HEK293 (cell line): ENCODE results near the gene FHDC1.

Experiments used
- CTCF ChIA-PET: fragments of 350-600 bp; formaldehyde crosslinking; extraction: SDS; loops from one replicate; lab custom pipeline; 2021; ENCODE audit warnings: antibody characterized with exemption; lab: Yijun Ruan, JAX
- POLR2A ChIA-PET: fragments of 300-600 bp; formaldehyde crosslinking; extraction: SDS; loops from one replicate; lab custom pipeline; 2020; ENCODE audit warnings: antibody characterized with exemption, inconsistent platforms; lab: Yijun Ruan, JAX
- H3K27ac ChIP-seq: fragments of 200-500 bp; sonication (Bioruptor generic); 2 replicates; pipeline ENCODE4 v1.5.1; 2014; ENCODE audit warnings: low read depth, low read length, control low read depth, inconsistent platforms; ENCODE audit errors: extremely low read depth
- H3K36me3 ChIP-seq, 2 experiments: fragments of 200-500 bp in 1 of 2; sonication (Bioruptor generic) in 1 of 2; 1 replicate in 1 of 2; 2 replicates in 1 of 2; pipeline ENCODE4 v1.5.1; 2014 to 2017; ENCODE audit warnings: inconsistent platforms in 2 of 2, low read length in 2 of 2; ENCODE audit not compliant: control insufficient read depth in 2 of 2, insufficient read depth in 1 of 2
- H3K4me1 ChIP-seq: fragments of 200-500 bp; sonication (Bioruptor generic); 2 replicates; pipeline ENCODE4 v1.5.1; 2014; ENCODE audit warnings: mild to moderate bottlenecking, low read length, inconsistent platforms; ENCODE audit not compliant: control insufficient read depth, insufficient read depth
- H3K4me3 ChIP-seq: 2 replicates; pipeline ENCODE4 v1.5.1; 2011; ENCODE audit warnings: low read depth, mild to moderate bottlenecking, control low read depth, low read length, moderate library complexity
- H3K9me3 ChIP-seq: fragments of 200-500 bp; sonication (Bioruptor generic); 2 replicates; pipeline ENCODE4 v1.5.1; 2014; ENCODE audit warnings: low read depth, low read length, inconsistent platforms; ENCODE audit not compliant: control insufficient read depth, insufficient read depth
- INSM2 ChIP-seq: fragments of 450-650 bp; formaldehyde crosslinking; IDR thresholded peaks from 2 replicates; pipeline ENCODE4 v1.5.1; 2016; ENCODE audit warnings: missing biosample characterization, missing genetic modification characterization
- OVOL3 ChIP-seq: fragments of 450-650 bp; formaldehyde crosslinking; IDR thresholded peaks from 2 replicates; pipeline ENCODE4 v1.5.1; 2016; ENCODE audit warnings: missing biosample characterization, missing genetic modification characterization
- ZNF148 ChIP-seq: fragments of 450-650 bp; formaldehyde crosslinking; IDR thresholded peaks from 2 replicates; pipeline ENCODE4 v1.5.0; 2017; ENCODE audit warnings: missing biosample characterization, missing genetic modification characterization, borderline replicate concordance
- ZNF175 ChIP-seq: fragments of 450-650 bp; formaldehyde crosslinking; IDR thresholded peaks from 2 replicates; pipeline ENCODE4 v1.5.1; 2016; ENCODE audit warnings: missing biosample characterization, missing genetic modification characterization
- ZNF18 ChIP-seq: fragments of 450-650 bp; formaldehyde crosslinking; IDR thresholded peaks from 2 replicates; pipeline ENCODE4 v1.5.1; 2016; ENCODE audit warnings: missing biosample characterization, missing genetic modification characterization
- ZNF23 ChIP-seq: fragments of 450-650 bp; formaldehyde crosslinking; IDR thresholded peaks from 2 replicates; pipeline ENCODE4 v1.5.1; 2016; ENCODE audit warnings: missing biosample characterization, missing genetic modification characterization, borderline replicate concordance
- ZNF426 ChIP-seq: fragments of 450-650 bp; formaldehyde crosslinking; IDR thresholded peaks from 2 replicates; pipeline ENCODE4 v1.5.1; 2017; ENCODE audit warnings: missing biosample characterization, missing genetic modification characterization, mild to moderate bottlenecking, inconsistent platforms, moderate library complexity
- ZNF510 ChIP-seq: fragments of 450-650 bp; formaldehyde crosslinking; IDR thresholded peaks from 2 replicates; pipeline ENCODE4 v1.5.1; 2018; ENCODE audit warnings: mild to moderate bottlenecking, missing genetic modification characterization, missing biosample characterization; ENCODE audit not compliant: insufficient replicate concordance
- ZNF513 ChIP-seq: fragments of 450-650 bp; IDR thresholded peaks from 2 replicates; pipeline ENCODE4 v1.5.1; 2018; ENCODE audit warnings: missing biosample characterization, missing genetic modification characterization
- ZNF623 ChIP-seq: fragments of 450-650 bp; formaldehyde crosslinking; IDR thresholded peaks from 2 replicates; pipeline ENCODE4 v1.5.1; 2016; ENCODE audit warnings: missing biosample characterization, missing genetic modification characterization
- ZNF677 ChIP-seq: fragments of 450-650 bp; IDR thresholded peaks from 2 replicates; pipeline ENCODE4 v1.5.0; 2018; ENCODE audit warnings: missing biosample characterization, mild to moderate bottlenecking, missing genetic modification characterization, moderate library complexity
- ZNF747 ChIP-seq: fragments of 450-650 bp; formaldehyde crosslinking; IDR thresholded peaks from 2 replicates; pipeline ENCODE4 v1.5.1; 2016; ENCODE audit warnings: missing biosample characterization, missing genetic modification characterization
- ZNF792 ChIP-seq: fragments of 450-650 bp; formaldehyde crosslinking; IDR thresholded peaks from 2 replicates; pipeline ENCODE4 v1.5.1; 2016; ENCODE audit warnings: missing biosample characterization, missing genetic modification characterization
- TF ChIP-seq, protein P1 (sequence below): fragments of 450-650 bp; formaldehyde crosslinking; IDR thresholded peaks from 2 replicates; pipeline ENCODE4 v1.5.1; 2016; ENCODE audit warnings: missing biosample characterization, missing genetic modification characterization
- TF ChIP-seq, protein P2 (sequence below): fragments of 450-650 bp; formaldehyde crosslinking; conservative IDR thresholded peaks from 2 replicates; pipeline ENCODE4 v1.5.1; 2016; ENCODE audit warnings: low read depth, missing biosample characterization, missing genetic modification characterization
- TF ChIP-seq, protein P3 (sequence below): fragments of 450-650 bp; formaldehyde crosslinking; IDR thresholded peaks from 2 replicates; pipeline ENCODE4 v1.5.1; 2016; ENCODE audit warnings: missing biosample characterization, missing genetic modification characterization

Gene FHDC1

GRCh38 chr4:153001626-153002025 is 65.5 kb downstream of the FHDC1 start (continued):
- TF ChIP-seq INSM2 (tag by site-specific recombination) (no peak), ZNF623 (no peak), ZNF23 (no peak), OVOL3 (tag by site-specific recombination) (no peak), ZNF148 (no peak), ZNF426 (tag by site-specific recombination) (no peak), ZNF677 (tag by site-specific recombination) (no peak), ZNF513 (tag by site-specific recombination) (no peak), ZNF175 (tag by site-specific recombination) (no peak)
- TF ChIP-seq, protein P1, sequence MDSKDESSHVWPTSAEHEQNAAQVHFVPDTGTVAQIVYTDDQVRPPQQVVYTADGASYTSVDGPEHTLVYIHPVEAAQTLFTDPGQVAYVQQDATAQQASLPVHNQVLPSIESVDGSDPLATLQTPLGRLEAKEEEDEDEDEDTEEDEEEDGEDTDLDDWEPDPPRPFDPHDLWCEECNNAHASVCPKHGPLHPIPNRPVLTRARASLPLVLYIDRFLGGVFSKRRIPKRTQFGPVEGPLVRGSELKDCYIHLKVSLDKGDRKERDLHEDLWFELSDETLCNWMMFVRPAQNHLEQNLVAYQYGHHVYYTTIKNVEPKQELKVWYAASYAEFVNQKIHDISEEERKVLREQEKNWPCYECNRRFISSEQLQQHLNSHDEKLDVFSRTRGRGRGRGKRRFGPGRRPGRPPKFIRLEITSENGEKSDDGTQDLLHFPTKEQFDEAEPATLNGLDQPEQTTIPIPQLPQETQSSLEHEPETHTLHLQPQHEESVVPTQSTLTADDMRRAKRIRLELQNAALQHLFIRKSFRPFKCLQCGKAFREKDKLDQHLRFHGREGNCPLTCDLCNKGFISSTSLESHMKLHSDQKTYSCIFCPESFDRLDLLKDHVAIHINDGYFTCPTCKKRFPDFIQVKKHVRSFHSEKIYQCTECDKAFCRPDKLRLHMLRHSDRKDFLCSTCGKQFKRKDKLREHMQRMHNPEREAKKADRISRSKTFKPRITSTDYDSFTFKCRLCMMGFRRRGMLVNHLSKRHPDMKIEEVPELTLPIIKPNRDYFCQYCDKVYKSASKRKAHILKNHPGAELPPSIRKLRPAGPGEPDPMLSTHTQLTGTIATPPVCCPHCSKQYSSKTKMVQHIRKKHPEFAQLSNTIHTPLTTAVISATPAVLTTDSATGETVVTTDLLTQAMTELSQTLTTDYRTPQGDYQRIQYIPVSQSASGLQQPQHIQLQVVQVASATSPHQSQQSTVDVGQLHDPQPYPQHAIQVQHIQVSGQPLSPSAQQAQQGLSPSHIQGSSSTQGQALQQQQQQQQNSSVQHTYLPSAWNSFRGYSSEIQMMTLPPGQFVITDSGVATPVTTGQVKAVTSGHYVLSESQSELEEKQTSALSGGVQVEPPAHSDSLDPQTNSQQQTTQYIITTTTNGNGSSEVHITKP (tag by site-specific recombination) = no peak
- TF ChIP-seq, protein P2, sequence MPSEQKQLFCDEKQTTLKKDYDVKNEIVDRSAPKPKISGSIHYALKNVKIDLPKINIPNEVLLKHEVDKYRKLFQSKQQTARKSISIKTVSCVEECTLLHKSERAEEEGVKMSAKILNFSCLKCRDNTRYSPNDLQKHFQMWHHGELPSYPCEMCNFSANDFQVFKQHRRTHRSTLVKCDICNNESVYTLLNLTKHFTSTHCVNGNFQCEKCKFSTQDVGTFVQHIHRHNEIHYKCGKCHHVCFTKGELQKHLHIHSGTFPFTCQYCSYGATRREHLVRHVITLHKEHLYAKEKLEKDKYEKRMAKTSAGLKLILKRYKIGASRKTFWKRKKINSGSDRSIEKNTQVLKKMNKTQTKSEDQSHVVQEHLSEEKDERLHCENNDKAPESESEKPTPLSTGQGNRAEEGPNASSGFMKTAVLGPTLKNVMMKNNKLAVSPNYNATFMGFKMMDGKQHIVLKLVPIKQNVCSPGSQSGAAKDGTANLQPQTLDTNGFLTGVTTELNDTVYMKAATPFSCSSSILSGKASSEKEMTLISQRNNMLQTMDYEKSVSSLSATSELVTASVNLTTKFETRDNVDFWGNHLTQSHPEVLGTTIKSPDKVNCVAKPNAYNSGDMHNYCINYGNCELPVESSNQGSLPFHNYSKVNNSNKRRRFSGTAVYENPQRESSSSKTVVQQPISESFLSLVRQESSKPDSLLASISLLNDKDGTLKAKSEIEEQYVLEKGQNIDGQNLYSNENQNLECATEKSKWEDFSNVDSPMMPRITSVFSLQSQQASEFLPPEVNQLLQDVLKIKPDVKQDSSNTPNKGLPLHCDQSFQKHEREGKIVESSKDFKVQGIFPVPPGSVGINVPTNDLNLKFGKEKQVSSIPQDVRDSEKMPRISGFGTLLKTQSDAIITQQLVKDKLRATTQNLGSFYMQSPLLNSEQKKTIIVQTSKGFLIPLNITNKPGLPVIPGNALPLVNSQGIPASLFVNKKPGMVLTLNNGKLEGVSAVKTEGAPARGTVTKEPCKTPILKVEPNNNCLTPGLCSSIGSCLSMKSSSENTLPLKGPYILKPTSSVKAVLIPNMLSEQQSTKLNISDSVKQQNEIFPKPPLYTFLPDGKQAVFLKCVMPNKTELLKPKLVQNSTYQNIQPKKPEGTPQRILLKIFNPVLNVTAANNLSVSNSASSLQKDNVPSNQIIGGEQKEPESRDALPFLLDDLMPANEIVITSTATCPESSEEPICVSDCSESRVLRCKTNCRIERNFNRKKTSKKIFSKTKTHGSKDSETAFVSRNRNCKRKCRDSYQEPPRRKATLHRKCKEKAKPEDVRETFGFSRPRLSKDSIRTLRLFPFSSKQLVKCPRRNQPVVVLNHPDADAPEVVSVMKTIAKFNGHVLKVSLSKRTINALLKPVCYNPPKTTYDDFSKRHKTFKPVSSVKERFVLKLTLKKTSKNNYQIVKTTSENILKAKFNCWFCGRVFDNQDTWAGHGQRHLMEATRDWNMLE (tag by site-specific recombination) = no peak

DNA sequence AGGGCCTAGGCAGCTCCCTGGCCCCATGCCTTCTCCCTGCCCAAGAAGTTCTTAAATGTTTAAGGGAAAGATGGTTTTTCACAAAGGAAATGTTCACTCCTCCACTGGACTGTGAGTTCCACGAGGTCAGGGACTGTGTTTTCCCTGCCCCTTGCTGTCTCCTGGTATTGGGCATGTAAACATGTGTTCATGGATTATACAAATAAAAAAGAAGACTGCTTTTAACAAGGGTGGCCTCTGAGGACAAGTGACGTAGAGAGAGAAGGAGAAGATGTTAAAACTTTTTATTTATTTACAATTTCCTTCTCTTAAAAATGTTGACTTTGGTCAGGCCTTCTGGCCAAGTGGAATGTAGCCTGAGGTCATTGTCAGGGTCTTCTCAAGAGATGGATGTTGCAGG is 66.0 kb downstream of the FHDC1 start:
- H3K4me1 ChIP-seq = no peaks in the 10 kb centered on the region
- ChIA-PET POLR2A (no interaction called here), CTCF (interaction anchor here (0.5 kb wide), 1 partner anchor 1786 kb away, joined by 3 read pairs; no protein-coding TSS in a partner anchor)
- no peak overlapping the region for H3K4me3 ChIP-seq
- H3K27ac ChIP-seq = no peak overlapping the region
- H3K9me3 ChIP-seq = no peaks in the 10 kb centered on the region
- H3K36me3 ChIP-seq = no peaks in the 10 kb centered on the region
- TF ChIP-seq ZNF747 (tag by site-specific recombination) (no peak), INSM2 (tag by site-specific recombination) (no peak), ZNF510 (tag by site-specific recombination) (no peak), ZNF792 (tag by site-specific recombination) (no peak), ZNF18 (tag by site-specific recombination) (no peak)
- TF ChIP-seq, protein P3, sequence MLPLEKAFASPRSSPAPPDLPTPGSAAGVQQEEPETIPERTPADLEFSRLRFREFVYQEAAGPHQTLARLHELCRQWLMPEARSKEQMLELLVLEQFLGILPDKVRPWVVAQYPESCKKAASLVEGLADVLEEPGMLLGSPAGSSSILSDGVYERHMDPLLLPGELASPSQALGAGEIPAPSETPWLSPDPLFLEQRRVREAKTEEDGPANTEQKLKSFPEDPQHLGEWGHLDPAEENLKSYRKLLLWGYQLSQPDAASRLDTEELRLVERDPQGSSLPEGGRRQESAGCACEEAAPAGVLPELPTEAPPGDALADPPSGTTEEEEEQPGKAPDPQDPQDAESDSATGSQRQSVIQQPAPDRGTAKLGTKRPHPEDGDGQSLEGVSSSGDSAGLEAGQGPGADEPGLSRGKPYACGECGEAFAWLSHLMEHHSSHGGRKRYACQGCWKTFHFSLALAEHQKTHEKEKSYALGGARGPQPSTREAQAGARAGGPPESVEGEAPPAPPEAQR (tag by site-specific recombination) = no peak
